Measurements from ENCODE around the gene RABGAP1L.

RABGAP1L gene

GRCh38 chr1:174902531-174903099 lies 743.3 kb downstream of the RABGAP1L start:
- CTCF ChIA-PET = interaction anchor here (0.8 kb wide), 1 partner anchor 1367 kb away, joined by 3 read pairs; no protein-coding TSS in a partner anchor
- peaks cover 29% of the 10 kb centered on the region for H3K36me3 Mint-ChIP-seq

GRCh38 chr1:174911606-174912005 lies 752.3 kb downstream of the RABGAP1L start:
- Mint-ChIP-seq H3K27me3 (no peaks in the 10 kb centered on the region), H3K4me3 (no peak overlapping the region), H3K36me3 (peaks cover 8% of the 10 kb centered on the region), H3K4me1 (peaks cover 23% of the 10 kb centered on the region), H3K9me3 (peaks cover 10% of the 10 kb centered on the region), H3K27ac (no peak overlapping the region)
- no peak for DNase-seq
- CTCF ChIA-PET = no interaction called here

More at GRCh38 chr1:174902531-174903099, 743.3 kb downstream of the RABGAP1L start:
- Mint-ChIP-seq H3K27me3 (no peaks in the 10 kb centered on the region), H3K9me3 (peaks cover 31% of the 10 kb centered on the region), H3K27ac (no peak overlapping the region), H3K4me1 (no peaks in the 10 kb centered on the region), H3K4me3 (no peak overlapping the region)
- DNase-seq = no peak

GRCh38 chr1:174912264-174912663 lies 752.9 kb downstream of the RABGAP1L start:
- Mint-ChIP-seq H3K9me3 (peaks cover 9% of the 10 kb centered on the region), H3K27ac (no peak overlapping the region), H3K36me3 (peaks cover 5% of the 10 kb centered on the region), H3K27me3 (no peaks in the 10 kb centered on the region), H3K4me1 (peaks cover 29% of the 10 kb centered on the region), H3K4me3 (no peak overlapping the region)
- DNase-seq = no peak
- CTCF ChIA-PET = no interaction called here

GRCh38 chr1:174913225-174913903 lies 754.0 kb downstream of the RABGAP1L start:
- H3K36me3 Mint-ChIP-seq = peaks cover 5% of the 10 kb centered on the region
- CTCF ChIA-PET = interaction anchor here (0.8 kb wide), 1 partner anchor 860 kb away, joined by 4 read pairs; no protein-coding TSS in a partner anchor
- no peak overlapping the region for H3K27ac Mint-ChIP-seq
- no peaks in the 10 kb centered on the region for H3K27me3 Mint-ChIP-seq
- DNase-seq = no peak
- H3K4me3 Mint-ChIP-seq = no peak overlapping the region
- H3K4me1 Mint-ChIP-seq = peaks cover 29% of the 10 kb centered on the region
- peaks cover 1% of the 10 kb centered on the region for H3K9me3 Mint-ChIP-seq

GRCh38 chr1:174914991-174915390 lies 755.7 kb downstream of the RABGAP1L start:
- Mint-ChIP-seq H3K36me3 (peaks cover 6% of the 10 kb centered on the region), H3K4me3 (no peak overlapping the region), H3K9me3 (peaks cover 2% of the 10 kb centered on the region), H3K27ac (no peak overlapping the region), H3K27me3 (no peaks in the 10 kb centered on the region), H3K4me1 (peaks cover 20% of the 10 kb centered on the region)
- no peak for DNase-seq
- CTCF ChIA-PET = no interaction called here

- Mint-ChIP-seq H3K4me1 (peaks cover 14% of the 10 kb centered on the region), H3K27me3 (no peaks in the 10 kb centered on the region), H3K9me3 (peaks cover 7% of the 10 kb centered on the region)
Observed at GRCh38 chr1:174916846-174917245, 757.5 kb downstream of the RABGAP1L start.

GRCh38 chr1:174920093-174920492 lies 760.8 kb downstream of the RABGAP1L start:
- DNase-seq = no peak
- Mint-ChIP-seq H3K9me3 (peaks cover 9% of the 10 kb centered on the region), H3K27ac (no peak overlapping the region), H3K4me3 (no peak overlapping the region), H3K4me1 (peaks cover 12% of the 10 kb centered on the region), H3K27me3 (no peaks in the 10 kb centered on the region), H3K36me3 (peaks cover 9% of the 10 kb centered on the region)
- CTCF ChIA-PET = no interaction called here

More at GRCh38 chr1:174916846-174917245, 757.5 kb downstream of the RABGAP1L start:
- H3K27ac Mint-ChIP-seq = no peak overlapping the region
- no peak overlapping the region for H3K4me3 Mint-ChIP-seq
- DNase-seq = no peak
- CTCF ChIA-PET = no interaction called here
- H3K36me3 Mint-ChIP-seq = peaks cover 9% of the 10 kb centered on the region

GRCh38 chr1:174922121-174922520 lies 762.8 kb downstream of the RABGAP1L start:
- Mint-ChIP-seq H3K4me3 (no peak overlapping the region), H3K36me3 (peaks cover 7% of the 10 kb centered on the region), H3K27me3 (no peaks in the 10 kb centered on the region), H3K4me1 (peaks cover under 1% of the 10 kb centered on the region), H3K27ac (no peak overlapping the region), H3K9me3 (peaks cover 11% of the 10 kb centered on the region)
- no peak for DNase-seq
- CTCF ChIA-PET = no interaction called here

GRCh38 chr1:174923820-174924219 lies 764.5 kb downstream of the RABGAP1L start:
- CTCF ChIA-PET = interaction anchor here (0.7 kb wide), 1 partner anchor 29 kb away, joined by 3 read pairs; no protein-coding TSS in a partner anchor
- H3K27me3 Mint-ChIP-seq = no peaks in the 10 kb centered on the region
- no peak for DNase-seq
- no peak overlapping the region for H3K27ac Mint-ChIP-seq
- no peaks in the 10 kb centered on the region for H3K4me1 Mint-ChIP-seq
- no peak overlapping the region for H3K4me3 Mint-ChIP-seq
- H3K9me3 Mint-ChIP-seq = peaks cover 11% of the 10 kb centered on the region
- peaks cover 7% of the 10 kb centered on the region for H3K36me3 Mint-ChIP-seq

- H3K36me3 Mint-ChIP-seq = peaks cover 2% of the 10 kb centered on the region
- DNase-seq = no peak
- H3K27ac Mint-ChIP-seq = no peak overlapping the region
- no peaks in the 10 kb centered on the region for H3K27me3 Mint-ChIP-seq
- CTCF ChIA-PET = no interaction called here
- peaks cover 2% of the 10 kb centered on the region for H3K4me1 Mint-ChIP-seq
- H3K4me3 Mint-ChIP-seq = no peak overlapping the region
- H3K9me3 Mint-ChIP-seq = peaks cover 5% of the 10 kb centered on the region
Observed at GRCh38 chr1:174928541-174928940, 769.2 kb downstream of the RABGAP1L start.

GRCh38 chr1:174931214-174931613 lies 771.9 kb downstream of the RABGAP1L start:
- Mint-ChIP-seq H3K4me1 (peaks cover 2% of the 10 kb centered on the region), H3K27ac (no peak overlapping the region), H3K4me3 (no peak overlapping the region), H3K27me3 (no peaks in the 10 kb centered on the region), H3K9me3 (no peaks in the 10 kb centered on the region), H3K36me3 (no peaks in the 10 kb centered on the region)
- CTCF ChIA-PET = interaction anchor here (1.0 kb wide), 1 partner anchor 37 kb away, joined by 4 read pairs; no protein-coding TSS in a partner anchor
- DNase-seq = no peak

GRCh38 chr1:174932587-174932986 lies 773.3 kb downstream of the RABGAP1L start:
- Mint-ChIP-seq H3K27me3 (no peaks in the 10 kb centered on the region), H3K9me3 (no peaks in the 10 kb centered on the region), H3K27ac (no peak overlapping the region), H3K4me3 (no peak overlapping the region), H3K4me1 (peaks cover 2% of the 10 kb centered on the region), H3K36me3 (no peaks in the 10 kb centered on the region)
- CTCF ChIA-PET = no interaction called here
- DNase-seq = no peak

GRCh38 chr1:174935961-174936727 lies 776.8 kb downstream of the RABGAP1L start:
- H3K27me3 Mint-ChIP-seq = no peaks in the 10 kb centered on the region
- DNase-seq = no peak
- CTCF ChIA-PET = interaction anchor here (0.9 to 1.6 kb wide), 2 partner anchors 47 to 94 kb away, joined by 3 read pairs; no protein-coding TSS in a partner anchor
- peaks cover 9% of the 10 kb centered on the region for H3K4me1 Mint-ChIP-seq
- H3K36me3 Mint-ChIP-seq = peaks cover 4% of the 10 kb centered on the region
- H3K27ac Mint-ChIP-seq = no peak overlapping the region
- no peak overlapping the region for H3K4me3 Mint-ChIP-seq
- H3K9me3 Mint-ChIP-seq = no peaks in the 10 kb centered on the region

- no peak for DNase-seq
- H3K4me1 Mint-ChIP-seq = peaks cover 7% of the 10 kb centered on the region
- no peak overlapping the region for H3K27ac Mint-ChIP-seq
- H3K36me3 Mint-ChIP-seq = peaks cover 4% of the 10 kb centered on the region
- H3K27me3 Mint-ChIP-seq = no peaks in the 10 kb centered on the region
- CTCF ChIA-PET = no interaction called here
- H3K9me3 Mint-ChIP-seq = no peaks in the 10 kb centered on the region
- peak overlapping the region; percentile 37 for H3K4me3 Mint-ChIP-seq
Observed at GRCh38 chr1:174938281-174939007, 779.1 kb downstream of the RABGAP1L start.

All from activated naive CD4-positive, alpha-beta T cell treated with anti-CD3 and anti-CD28 coated beads, Interleukin-2, amount 10 ng/mL, durations not matched to agents 7 days and 5 days (primary cell).